SKM-1 treated with dmso at 0.1 percent for 144 hours (cell line): ENCODE measurements around the gene DCTN3.

Experiments used
- DNase-seq: peaks from one replicate; lab custom pipeline; 2025; ENCODE audit not compliant: unreplicated experiment; lab: John Stamatoyannopoulos, UW

Gene DCTN3

DNA sequence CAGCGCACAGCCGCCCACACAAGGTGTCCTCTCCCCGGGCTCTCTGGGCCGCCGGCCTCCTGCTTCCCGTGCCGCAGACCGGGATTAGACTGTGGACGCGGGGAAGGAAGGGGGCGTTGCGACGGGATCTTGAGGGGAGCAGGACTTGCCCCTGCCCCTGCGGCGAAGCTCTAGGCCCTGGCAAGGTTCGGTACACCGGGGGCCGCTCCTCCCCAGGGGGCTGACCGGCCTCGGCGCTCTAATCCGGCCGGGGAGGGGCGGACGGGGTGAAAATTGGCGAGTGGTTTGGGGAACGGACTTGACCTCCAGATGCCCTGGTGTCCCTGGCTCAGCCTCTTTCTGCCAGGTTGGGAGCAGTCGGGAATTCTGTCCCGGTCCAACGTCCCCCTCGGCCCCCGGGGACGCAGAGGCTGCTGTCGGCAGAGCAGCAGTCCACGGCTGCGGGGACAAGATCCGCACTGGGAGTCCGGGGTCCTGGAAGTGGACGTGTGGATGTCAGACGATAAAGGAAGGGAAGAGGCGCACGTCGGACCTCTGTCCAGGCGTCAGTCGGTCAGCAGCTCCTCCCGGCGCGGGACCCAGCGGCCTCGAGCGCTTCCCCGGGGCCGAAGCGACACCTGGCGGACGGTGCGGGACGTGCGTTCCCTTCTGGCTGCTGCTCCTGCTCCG is 28.9 kb downstream of the DCTN3 start:
- DNase-seq: peak; percentile 48

DNA sequence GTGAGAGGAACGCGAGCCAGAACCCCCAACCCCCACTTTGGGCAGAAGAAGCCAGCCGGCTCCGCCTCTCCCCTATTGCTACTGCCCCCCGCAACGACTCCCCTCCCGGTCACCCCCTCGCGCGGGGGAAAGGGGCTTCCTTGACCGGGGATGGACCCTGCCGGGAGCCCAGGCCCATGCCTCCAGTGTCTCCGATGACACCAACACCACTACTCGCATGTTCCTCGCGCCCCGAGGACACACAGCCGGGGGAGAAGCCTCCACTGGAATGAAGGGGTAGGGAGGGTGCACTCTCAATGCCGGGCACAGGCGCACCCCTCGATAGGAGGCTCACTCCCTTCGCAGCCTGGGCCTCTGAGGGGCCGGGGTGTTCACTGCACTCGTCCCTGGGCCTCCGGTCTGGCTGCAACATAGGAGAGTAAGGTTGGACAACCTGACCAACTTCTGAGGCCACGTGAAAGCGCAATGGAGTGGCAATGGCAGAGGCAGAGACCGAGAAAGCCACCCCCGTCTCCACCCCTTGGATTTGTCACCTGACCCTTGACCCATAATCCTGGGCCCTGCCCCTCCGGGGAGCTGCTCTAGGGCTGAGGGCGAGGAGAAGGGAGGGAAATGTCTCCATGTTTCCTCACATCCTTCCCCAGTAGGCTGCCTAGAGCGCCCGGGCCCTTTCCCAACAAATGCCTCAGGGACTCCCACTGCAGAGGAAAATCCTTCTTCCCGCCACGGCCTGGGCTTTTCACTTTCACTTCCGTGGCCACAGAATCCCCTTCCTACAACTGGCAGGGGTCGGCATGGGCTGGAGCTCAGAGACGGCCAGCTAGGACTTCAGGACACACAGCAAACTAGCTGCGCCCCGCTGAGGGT is 29.7 kb downstream of the DCTN3 start:
- no peak for DNase-seq

DNA sequence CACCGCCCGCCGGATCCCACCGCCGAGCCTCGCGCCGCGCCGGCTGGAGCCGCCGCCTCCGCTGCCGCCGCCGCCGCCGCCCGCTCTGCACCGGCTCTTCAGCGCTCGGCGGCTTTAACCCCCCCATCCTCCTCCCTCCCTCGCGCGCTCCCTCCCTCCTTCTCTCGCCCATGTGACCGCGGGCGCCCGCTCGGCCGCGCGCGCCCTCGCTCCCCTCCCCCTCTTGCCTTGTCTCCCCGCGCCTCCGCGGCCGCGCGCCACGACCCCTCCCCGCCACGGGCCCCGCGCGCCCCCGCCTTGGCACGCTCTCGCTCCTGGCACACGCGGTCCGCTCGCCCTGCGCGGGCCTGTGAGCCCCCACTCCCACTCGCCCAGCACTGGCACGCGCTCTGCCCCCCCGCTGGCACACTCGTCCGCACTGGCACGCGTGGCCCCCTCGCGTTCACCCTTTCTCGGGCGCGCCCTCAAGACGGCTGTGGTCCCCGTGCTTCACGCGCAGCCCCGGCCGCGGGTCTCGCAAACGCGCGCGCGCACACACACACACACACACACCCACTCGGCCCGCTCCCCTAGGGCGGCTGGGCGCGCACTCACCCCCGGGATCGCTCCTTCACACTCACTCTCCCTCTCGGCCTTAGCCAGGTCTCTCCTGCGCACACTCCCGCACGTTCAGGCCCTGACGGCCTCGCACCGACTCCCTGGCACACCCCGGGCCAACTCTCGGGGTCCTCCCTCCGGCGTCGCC is 30.5 kb downstream of the DCTN3 start, which contains the start of gene CNTFR:
Gene CNTFR (minus strand): TSS at position 89 of the 745 bp plus-strand sequence. CDS start 20,743 bp downstream, outside the sequence.
- no peak for DNase-seq

DNA sequence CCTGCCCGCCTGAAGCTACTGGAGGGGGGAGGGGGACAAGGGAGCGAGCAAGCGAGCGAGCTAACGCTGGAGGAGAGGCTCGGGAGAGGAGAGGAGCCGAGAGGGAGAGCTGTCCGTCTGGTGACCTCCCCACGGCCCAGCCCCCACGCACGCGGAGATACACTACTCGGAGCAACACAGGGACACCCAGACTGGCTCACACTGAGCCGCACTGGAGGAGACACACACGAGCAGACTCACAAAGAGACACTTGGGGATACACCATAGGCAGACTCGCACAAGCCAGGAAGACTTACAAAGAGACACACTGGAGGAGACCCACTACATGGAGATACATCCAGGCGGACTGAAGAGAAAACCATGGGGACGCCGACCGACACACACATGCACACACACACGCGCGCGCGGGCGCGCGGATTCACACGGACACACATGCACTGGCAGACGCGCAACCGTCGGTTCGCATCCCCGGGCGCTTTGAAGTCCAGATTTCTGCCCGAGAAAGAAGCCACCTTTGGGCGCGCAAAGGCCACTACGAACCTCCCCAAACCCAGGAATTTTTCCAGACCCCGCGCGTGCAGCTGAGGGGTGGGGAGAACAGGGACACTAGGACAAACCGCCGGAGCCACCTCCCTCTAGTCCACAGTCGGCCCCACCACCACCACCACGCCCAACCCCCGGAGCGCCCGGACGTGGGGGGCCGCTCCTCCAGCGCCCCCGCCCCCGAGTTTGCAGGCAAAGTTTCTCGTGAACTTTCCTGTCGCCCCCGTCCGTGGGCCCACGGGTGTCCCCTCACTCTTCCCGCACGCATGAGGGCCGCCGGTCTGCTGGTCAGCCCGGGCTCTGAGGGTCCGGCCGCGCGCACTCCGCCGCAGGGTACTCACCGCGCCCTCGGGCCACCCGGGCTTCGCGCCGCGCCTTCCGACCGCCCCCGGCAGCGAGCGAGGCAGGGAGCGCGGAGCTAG is 31.3 kb downstream of the DCTN3 start:
- DNase-seq: no peak

DNA sequence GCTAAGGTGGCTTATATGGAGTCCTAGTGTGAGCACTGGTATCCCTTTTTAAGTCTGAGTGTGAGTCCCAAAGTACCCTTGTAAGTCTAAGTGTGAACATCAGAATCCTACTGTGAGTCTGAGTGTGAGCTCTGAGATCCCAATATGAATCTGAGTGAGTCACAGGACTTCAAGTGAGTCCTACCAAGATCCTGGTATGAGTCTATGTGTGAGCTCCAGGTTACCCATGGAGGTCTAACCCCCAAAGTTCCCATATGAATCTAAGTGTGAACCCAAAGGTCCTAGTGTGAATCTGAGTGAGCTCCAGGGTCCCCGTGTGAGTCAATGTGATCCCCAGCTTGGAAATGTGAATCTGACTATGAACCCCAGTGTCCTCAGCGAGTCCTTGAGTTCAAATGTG is 33.0 kb downstream of the DCTN3 start:
- no peak for DNase-seq

GRCh38 chr9:34585946-34586669 is 34.2 kb downstream of the DCTN3 start:
- no peak for DNase-seq

GRCh38 chr9:34584970-34585369 is 35.3 kb downstream of the DCTN3 start:
- DNase-seq: no peak

DNA sequence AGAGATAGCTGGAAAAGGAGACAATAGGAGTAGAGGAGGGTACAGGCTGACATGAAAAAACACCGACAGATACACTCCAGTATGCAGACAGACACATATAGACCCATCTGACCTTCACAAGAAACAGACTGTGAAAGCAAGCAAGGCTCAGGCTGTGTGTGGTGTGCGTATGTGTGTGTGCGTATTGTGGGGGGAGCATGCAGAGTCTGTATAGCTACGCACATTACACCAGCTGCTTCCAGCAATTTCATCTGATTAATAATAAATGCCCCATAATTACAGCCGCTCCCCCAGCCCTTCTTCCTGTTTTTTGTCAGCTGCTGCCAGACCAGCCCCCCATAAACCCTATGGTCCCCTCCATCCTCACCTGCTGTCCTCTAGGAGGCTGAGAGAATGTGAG is 37.5 kb downstream of the DCTN3 start:
- no peak for DNase-seq

GRCh38 chr9:34581318-34581717 is 39.0 kb downstream of the DCTN3 start:
- DNase-seq: no peak

DNA sequence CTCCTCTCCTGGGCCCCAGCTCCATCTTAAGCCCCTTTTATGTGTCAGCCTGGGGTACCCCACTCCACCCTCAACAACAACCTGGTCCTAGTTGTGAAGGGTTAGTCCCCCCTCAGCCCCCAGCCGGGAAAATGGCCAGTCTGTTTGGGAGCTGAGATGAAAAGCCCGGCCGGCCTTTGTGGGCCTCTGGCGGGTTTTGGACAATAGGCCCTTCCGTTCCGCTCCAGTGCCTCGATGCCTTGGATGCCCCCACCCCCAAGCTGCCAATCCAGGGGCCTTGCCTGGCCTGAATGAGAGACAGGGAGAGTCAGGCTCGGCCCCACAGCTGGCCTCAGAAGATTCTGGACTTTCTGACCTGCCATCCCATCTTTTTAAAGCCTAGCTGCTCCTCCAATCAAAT is 39.9 kb downstream of the DCTN3 start:
- DNase-seq: no peak

DNA sequence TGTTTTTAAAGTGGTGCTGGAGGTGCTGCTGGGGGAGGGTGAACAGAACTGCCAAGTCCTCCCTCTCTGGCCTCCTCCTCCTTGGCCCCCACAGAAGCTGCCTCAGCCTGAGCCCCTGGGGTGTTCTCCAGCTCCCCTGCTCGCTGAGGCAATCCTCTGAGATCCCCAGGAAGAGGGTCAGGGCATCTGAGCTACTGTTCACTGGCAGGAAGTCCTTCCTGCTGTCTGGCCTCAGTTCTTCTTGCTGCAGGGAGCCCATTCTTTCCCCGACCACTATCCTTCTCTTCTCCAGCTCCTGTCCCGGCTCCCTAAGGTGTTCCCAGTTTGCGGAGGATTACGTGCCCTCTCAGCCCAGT is 40.5 kb downstream of the DCTN3 start:
- no peak for DNase-seq

DNA sequence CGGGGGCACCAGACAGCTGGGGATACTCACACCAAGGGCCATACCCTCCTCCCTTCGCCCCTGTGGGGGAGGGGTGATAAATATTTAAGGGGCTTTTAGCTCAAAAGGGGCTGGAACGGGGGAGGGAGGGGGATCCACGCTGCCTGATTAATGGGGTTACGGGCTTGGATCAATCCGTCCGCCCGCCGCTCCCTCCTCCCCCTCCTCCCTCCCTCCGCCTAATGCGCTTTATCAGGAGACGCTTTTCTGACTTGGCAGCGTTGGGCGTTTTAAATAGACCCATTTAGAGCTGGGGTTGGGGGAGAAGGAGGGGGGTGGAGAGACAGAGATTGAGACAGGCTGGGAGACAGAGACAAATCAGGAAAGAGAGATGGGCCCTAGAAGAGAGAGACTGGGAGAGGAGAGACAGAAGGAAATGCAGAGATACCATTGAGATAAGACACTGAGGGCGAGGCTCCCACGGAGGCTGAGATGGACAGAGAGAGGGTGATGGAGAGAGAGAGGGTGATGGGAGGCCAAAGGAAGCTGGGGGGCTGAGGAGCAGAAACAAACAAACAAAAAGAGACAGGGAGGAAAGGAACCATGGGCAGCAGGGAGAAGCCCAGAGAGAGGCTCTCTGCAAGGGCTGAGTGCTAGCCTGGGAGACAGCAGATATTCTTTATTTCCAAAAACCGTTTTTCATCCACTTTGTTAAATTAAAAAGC is 41.0 kb downstream of the DCTN3 start:
- DNase-seq: no peak

DNA sequence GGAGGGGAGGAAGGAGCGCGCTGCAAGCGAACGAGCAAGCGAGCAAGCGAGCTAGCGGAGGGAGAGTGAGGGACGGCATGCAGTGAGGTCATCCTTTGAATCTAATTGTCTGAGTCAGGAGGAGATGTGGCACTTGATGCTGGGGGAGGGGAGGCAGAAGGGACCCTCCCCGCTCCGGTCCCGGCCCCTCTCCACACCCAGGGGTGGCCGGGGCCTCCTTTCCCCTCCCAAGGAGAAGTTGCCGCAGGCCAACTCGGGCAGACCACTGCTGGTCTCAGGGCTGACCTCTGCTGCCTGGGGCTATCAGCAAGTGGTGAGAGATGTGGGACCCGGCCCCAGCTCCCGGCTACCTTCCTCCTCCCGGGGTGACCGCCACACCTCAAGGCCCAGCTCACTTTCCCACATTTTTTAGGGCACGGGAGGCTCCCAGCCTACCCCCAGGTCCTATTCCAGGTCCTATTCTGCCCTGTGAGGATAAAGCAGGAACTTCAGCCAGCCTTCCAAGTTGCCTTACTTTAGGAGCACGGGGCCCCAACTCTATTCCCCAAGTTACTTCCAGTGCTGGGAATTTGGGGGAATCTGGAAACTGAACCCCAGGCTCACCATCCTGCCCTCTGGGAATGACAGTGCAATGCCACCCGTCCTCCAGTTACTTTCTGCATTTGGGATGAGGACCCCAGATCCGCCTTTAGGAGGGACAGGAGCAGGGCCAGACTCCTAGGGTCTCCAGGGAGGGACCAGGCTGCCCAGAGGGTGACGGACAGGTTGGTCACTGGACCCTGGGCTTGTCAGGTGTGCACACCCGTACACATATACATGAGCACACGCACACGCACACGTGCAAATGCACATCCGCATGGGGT is 41.8 kb downstream of the DCTN3 start:
- no peak for DNase-seq

- no peak for DNase-seq
Measured at GRCh38 chr9:34577400-34578240, 42.7 kb downstream of the DCTN3 start.

DNA sequence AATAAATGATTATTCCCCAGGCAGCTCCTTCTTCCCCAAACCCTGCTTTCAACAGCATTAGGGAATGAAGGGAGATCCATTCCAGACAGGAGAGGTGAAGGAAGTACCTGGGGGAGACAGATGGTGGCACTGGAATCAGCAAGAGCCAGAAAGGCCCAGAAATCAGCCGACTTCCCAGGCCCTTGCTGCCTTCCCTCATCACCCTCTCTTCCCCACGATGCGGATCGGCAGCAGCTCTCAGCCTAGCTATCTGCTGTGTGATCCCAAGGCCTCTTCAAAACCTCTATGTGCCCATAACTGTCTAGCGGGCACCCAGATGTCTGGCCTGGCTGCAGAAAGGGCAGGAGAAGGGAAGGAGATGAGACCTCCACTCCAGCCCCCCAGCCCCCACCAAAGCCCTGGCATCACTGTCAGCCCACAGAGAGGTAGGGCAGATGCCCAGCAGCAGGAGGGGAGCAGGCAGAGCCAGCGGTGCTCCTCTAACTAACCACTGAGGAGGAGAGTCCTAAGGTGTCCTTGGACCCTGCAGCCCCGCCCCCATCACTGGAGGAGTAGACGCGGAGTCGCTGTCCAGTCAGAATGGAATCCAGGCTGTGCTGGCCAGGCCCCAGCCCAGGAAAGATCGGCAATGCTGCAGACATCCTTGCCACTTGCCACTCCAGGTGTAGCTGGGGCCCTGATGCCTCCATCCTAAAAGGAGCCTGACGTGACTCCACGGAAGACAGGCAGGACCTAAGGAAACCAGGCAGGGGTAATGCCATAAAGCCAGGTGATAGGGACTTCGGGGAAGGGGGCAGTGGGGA is 43.5 kb downstream of the DCTN3 start:
- no peak for DNase-seq

DNA sequence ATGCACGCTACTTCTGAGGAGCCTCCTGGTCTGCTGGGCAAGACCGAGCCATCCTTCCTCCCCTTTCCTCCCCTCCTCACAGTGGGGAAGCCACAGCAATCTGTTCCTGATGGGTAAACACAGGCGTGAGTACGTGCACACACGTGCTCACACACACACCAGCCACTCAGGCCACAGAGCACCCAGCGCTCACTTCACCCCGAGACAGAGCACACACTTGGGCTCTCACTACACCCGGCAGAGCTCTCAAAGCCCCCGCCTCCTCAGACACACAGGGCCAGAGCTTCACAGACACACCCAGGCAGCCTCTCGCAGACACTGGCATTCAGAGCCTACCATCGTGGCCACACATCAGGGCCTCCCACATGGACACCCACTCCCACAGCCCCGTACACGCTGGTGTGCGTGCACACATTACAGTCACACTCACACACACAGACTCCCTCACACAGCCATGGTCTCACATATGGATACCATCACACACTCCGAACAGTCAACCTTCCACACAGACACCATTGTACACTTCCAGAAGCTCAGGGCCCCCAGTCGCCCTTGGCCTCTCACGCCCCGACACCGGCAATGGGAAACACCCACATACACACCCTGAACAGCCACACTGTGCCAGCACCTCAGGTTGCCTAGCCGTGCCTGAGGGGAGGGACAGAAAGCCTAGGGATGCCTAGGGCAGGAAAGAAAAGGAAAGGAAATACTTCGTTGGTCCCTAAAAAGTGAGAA is 44.3 kb downstream of the DCTN3 start:
- no peak for DNase-seq
